IMR-90 (cell line): ENCODE results near the gene TTC8. TPM values are rescaled to one million over a fixed set of nuclear protein-coding genes. Genes with fewer than 3 reads are reported as not detected.

Experiments used
- ATAC-seq: fragments of 200-7000 bp; cut with Tn5 transposase; 2 replicates; pipeline ENCODE4 v1.9.1; 2020; ENCODE audit warnings: low read depth, mild to moderate bottlenecking, moderate library complexity
- BruUV-seq: library from RNA; stranded (reverse); fragments of 400-500 nt; replicated peaks from 2 replicates; lab custom pipeline; 2021; lab: Mats Ljungman, UMichigan
- CTCF ChIA-PET: fragments of 300-600 bp; formaldehyde crosslinking; extraction: SDS; loops from one replicate; lab custom pipeline; 2021; ENCODE audit warnings: antibody characterized with exemption; lab: Yijun Ruan, JAX
- POLR2A ChIA-PET: fragments of 300-600 bp; sonication (Branson Sonifier 250); formaldehyde crosslinking; loops from one replicate; lab custom pipeline; 2022; ENCODE audit warnings: antibody characterized with exemption; ENCODE audit not compliant: unreplicated experiment; lab: Charles Lee
- DNase-seq: peaks from one replicate; pipeline ENCODE4 v3.0.0; 2013
- H2AFZ ChIP-seq: replicated peaks from 2 replicates; pipeline ENCODE3; 2013; ENCODE audit warnings: low read length, mild to moderate bottlenecking; ENCODE audit not compliant: poor library complexity
- H2AK5ac ChIP-seq: 2 replicates; pipeline ENCODE4 v1.6.1; 2013; ENCODE audit warnings: low read depth, low read length, inconsistent platforms
- H2AK9ac ChIP-seq: replicated peaks from 2 replicates; pipeline ENCODE3; 2013; ENCODE audit warnings: mild to moderate bottlenecking, low read depth, low read length, moderate library complexity; ENCODE audit not compliant: poor library complexity
- H2BK120ac ChIP-seq: 2 replicates; pipeline ENCODE4 v1.6.1; 2013; ENCODE audit warnings: low read depth, low read length, inconsistent platforms
- H2BK15ac ChIP-seq: 3 replicates; pipeline ENCODE4 v1.6.1; 2013; ENCODE audit warnings: low read depth, low read length, inconsistent platforms
- H2BK20ac ChIP-seq: 2 replicates; pipeline ENCODE4 v1.6.1; 2013; ENCODE audit warnings: low read depth, mild to moderate bottlenecking, inconsistent platforms, low read length, moderate library complexity
- H2BK5ac ChIP-seq: 2 replicates; pipeline ENCODE4 v1.6.1; 2013; ENCODE audit warnings: mild to moderate bottlenecking, low read depth, low read length, inconsistent platforms; ENCODE audit not compliant: poor library complexity, severe bottlenecking
- H3K14ac ChIP-seq: replicated peaks from 2 replicates; pipeline ENCODE4 v1.6.1; 2013; ENCODE audit warnings: low read depth, low read length, inconsistent platforms
- H3K18ac ChIP-seq: 2 replicates; pipeline ENCODE4 v1.6.1; 2013; ENCODE audit warnings: low read depth, low read length, control low read depth
- H3K23ac ChIP-seq: 2 replicates; pipeline ENCODE4 v1.6.1; 2013; ENCODE audit warnings: low read depth, low read length, inconsistent platforms
- H3K27ac ChIP-seq: 2 replicates; pipeline ENCODE4 v1.5.1; 2013; ENCODE audit warnings: mild to moderate bottlenecking, control low read depth, low read length; ENCODE audit not compliant: insufficient read depth
- H3K27me3 ChIP-seq: 2 replicates; pipeline ENCODE4 v1.6.1; 2013; ENCODE audit warnings: low read length; ENCODE audit not compliant: control insufficient read depth, insufficient read depth
- H3K36me3 ChIP-seq: 2 replicates; pipeline ENCODE4 v1.6.1; 2013; ENCODE audit warnings: low read length, mixed read lengths; ENCODE audit not compliant: control insufficient read depth, insufficient read depth
- H3K4ac ChIP-seq: 2 replicates; pipeline ENCODE4 v1.6.1; 2013; ENCODE audit warnings: low read depth, low read length, inconsistent platforms
- H3K4me1 ChIP-seq: 2 replicates; pipeline ENCODE4 v1.6.1; 2013; ENCODE audit warnings: low read length, mixed read lengths; ENCODE audit not compliant: control insufficient read depth, insufficient read depth
- H3K4me2 ChIP-seq: 2 replicates; pipeline ENCODE4 v1.6.1; 2013; ENCODE audit warnings: low read depth, mild to moderate bottlenecking, control low read depth, low read length, moderate library complexity
- H3K4me3 ChIP-seq: 2 replicates; pipeline ENCODE4 v1.5.1; 2013; ENCODE audit warnings: low read depth, mild to moderate bottlenecking, control low read depth, low read length, moderate library complexity; ENCODE audit not compliant: insufficient read depth
- H3K56ac ChIP-seq: 2 replicates; pipeline ENCODE4 v1.6.1; 2013; ENCODE audit warnings: low read length, inconsistent platforms; ENCODE audit not compliant: insufficient read depth; ENCODE audit errors: extremely low read depth
- H3K79me1 ChIP-seq, 2 experiments: 2 replicates each; pipeline ENCODE4 v1.6.1; 2013; ENCODE audit warnings: low read length in 2 of 2, inconsistent platforms in 1 of 2, low read depth in 1 of 2
- H3K9ac ChIP-seq: 2 replicates; pipeline ENCODE4 v1.6.1; 2013; ENCODE audit warnings: low read depth, low read length, control low read depth
- H3K9me1 ChIP-seq: 2 replicates; pipeline ENCODE4 v1.6.1; 2013; ENCODE audit warnings: low read length, inconsistent platforms; ENCODE audit not compliant: insufficient read depth
- H3K9me3 ChIP-seq: 2 replicates; pipeline ENCODE4 v1.6.1; 2013; ENCODE audit warnings: low read length; ENCODE audit not compliant: control insufficient read depth, insufficient read depth
- H4K20me1 ChIP-seq: 2 replicates; pipeline ENCODE4 v1.6.1; 2013; ENCODE audit warnings: low read length, inconsistent platforms; ENCODE audit not compliant: insufficient read depth
- H4K5ac ChIP-seq: 2 replicates; pipeline ENCODE4 v1.6.1; 2013; ENCODE audit warnings: mild to moderate bottlenecking, low read depth, low read length, control low read depth
- H4K8ac ChIP-seq, 2 experiments: 2 replicates each; pipeline ENCODE4 v1.6.1; 2013; ENCODE audit warnings: low read depth in 2 of 2, low read length in 2 of 2, control low read depth in 1 of 2, inconsistent platforms in 1 of 2
- H4K91ac ChIP-seq: 2 replicates; pipeline ENCODE4 v1.6.1; 2013; ENCODE audit warnings: low read depth, low read length, inconsistent platforms; ENCODE audit not compliant: insufficient read depth
- CHD1 ChIP-seq: IDR thresholded peaks from 2 replicates; pipeline ENCODE4 v1.6.1; 2012; ENCODE audit warnings: low read depth, low read length, improper control_type of control experiment
- CTCF ChIP-seq: conservative IDR thresholded peaks from 2 replicates; pipeline ENCODE4 v1.5.1; 2012; ENCODE audit warnings: mild to moderate bottlenecking, low read depth, low read length, improper control_type of control experiment
- FOS ChIP-seq: fragments of 150-350 bp; IDR thresholded peaks from 2 replicates; pipeline ENCODE4 v1.6.1; 2016; ENCODE audit warnings: low read depth, low read length
- MAFK ChIP-seq: IDR thresholded peaks from 2 replicates; pipeline ENCODE4 v1.6.1; 2012; ENCODE audit warnings: low read depth, low read length, improper control_type of control experiment
- MXI1 ChIP-seq: IDR thresholded peaks from 2 replicates; pipeline ENCODE4 v1.6.1; 2012; ENCODE audit warnings: low read depth, mild to moderate bottlenecking, low read length, moderate library complexity, borderline replicate concordance
- RAD21 ChIP-seq: IDR thresholded peaks from 2 replicates; pipeline ENCODE4 v1.6.1; 2012; ENCODE audit warnings: low read length, improper control_type of control experiment
- SMC3 ChIP-seq: fragments of 150-350 bp; IDR thresholded peaks from 2 replicates; pipeline ENCODE4 v1.6.1; 2016; ENCODE audit warnings: low read depth, mild to moderate bottlenecking, antibody characterized with exemption, low read length, moderate library complexity
- USF2 ChIP-seq: fragments of 150-350 bp; IDR thresholded peaks from 2 replicates; pipeline ENCODE4 v1.6.1; 2017; ENCODE audit warnings: mild to moderate bottlenecking, antibody characterized with exemption, low read length, low read depth
- dilution Hi-C: fragments of 300-500 bp; cut with HindIII; formaldehyde crosslinking; loops from one replicate; pipeline ENCODE4 v1.14.3; 2018; ENCODE audit warnings: low sequenced_read_pairs; ENCODE audit not compliant: unreplicated experiment
- in situ Hi-C: fragments of 300-500 bp; cut with MboI; formaldehyde crosslinking; loops from 3 replicates; pipeline ENCODE4 v1.14.3; 2019; ENCODE audit warnings: low sequenced_read_pairs, inconsistent platforms, mixed read lengths
- intact Hi-C: fragments of 100-400 bp; cut with micrococcal nuclease; formaldehyde crosslinking; loops from 2 replicates; pipeline ENCODE4 v1.10.0; 2022
- polyA plus RNA-seq, 3 experiments: library from polyadenylated mRNA; depleted of rRNA; stranded (reverse); fragments of >200 nt; gene quantifications; 2 replicates each; pipeline ENCODE4 v1.2.3, GENCODE V29; 2012; ENCODE audit warnings: low replicate concordance in 1 of 3
- total RNA-seq: library from RNA; depleted of rRNA; stranded (reverse); fragments of >200 nt; gene quantifications from 2 replicates; pipeline ENCODE4 v1.2.3, GENCODE V29; 2012
- TF ChIP-seq, protein P1 (sequence below): fragments of 150-350 bp; IDR thresholded peaks from 2 replicates; pipeline ENCODE4 v1.6.1; 2016; ENCODE audit warnings: low read depth, mild to moderate bottlenecking, low read length, moderate library complexity, borderline replicate concordance

Gene TTC8
- total and polyA plus RNA-seq, 2 of the 4 experiments (the other 2 are of a cell fraction) = 48.9 to 84.2 TPM

DNA sequence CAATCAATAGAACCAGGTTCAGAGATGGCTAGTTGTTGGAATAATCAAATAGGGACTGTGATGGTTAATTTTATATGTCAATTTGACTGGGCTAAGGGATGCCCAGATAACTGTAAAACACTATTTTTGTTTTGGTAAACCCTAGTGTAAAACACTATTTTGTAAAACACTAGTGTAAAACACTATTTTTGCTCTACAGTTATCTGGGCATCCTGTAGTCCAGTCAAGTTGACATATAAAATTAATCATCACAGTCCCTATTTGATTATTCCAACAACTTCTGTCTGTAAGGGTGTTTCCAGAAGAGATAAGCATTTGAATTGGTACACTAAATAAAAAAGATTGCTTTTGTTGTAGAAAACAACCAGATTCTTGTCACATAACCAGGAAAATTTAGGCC lies 16.1 kb upstream of the TTC8 start:
- H2BK120ac ChIP-seq = no peak overlapping the region
- no TSS peak for BruUV-seq
- H3K9me3 ChIP-seq = peaks cover 2% of the 10 kb centered on the region; the same call in 1 of the 2 replicates
- no peak overlapping the region for H4K8ac ChIP-seq
- POLR2A ChIA-PET = no interaction called here
- no peaks in the 10 kb centered on the region for H3K4me1 ChIP-seq
- H3K27me3 ChIP-seq = no peaks in the 10 kb centered on the region
- no peak overlapping the region for H2BK20ac ChIP-seq
- H3K79me1 ChIP-seq = no peaks in the 10 kb centered on the region
- no peak overlapping the region for H4K91ac ChIP-seq
- no peak for TF ChIP-seq CTCF
- TF ChIP-seq SMC3 = no peak
- TF ChIP-seq USF2 = no peak
- TF ChIP-seq MXI1 = no peak
- TF ChIP-seq RAD21 = no peak
- TF ChIP-seq, protein P1, sequence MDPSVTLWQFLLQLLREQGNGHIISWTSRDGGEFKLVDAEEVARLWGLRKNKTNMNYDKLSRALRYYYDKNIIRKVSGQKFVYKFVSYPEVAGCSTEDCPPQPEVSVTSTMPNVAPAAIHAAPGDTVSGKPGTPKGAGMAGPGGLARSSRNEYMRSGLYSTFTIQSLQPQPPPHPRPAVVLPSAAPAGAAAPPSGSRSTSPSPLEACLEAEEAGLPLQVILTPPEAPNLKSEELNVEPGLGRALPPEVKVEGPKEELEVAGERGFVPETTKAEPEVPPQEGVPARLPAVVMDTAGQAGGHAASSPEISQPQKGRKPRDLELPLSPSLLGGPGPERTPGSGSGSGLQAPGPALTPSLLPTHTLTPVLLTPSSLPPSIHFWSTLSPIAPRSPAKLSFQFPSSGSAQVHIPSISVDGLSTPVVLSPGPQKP = no peak
- TF ChIP-seq MAFK = no peak
- TF ChIP-seq CHD1 = no peak
- TF ChIP-seq FOS = no peak
- ATAC-seq = no peak
- no peak overlapping the region for H3K9ac ChIP-seq
- no peak overlapping the region for H3K56ac ChIP-seq
- dilution Hi-C loops = no loop called here
- H3K14ac ChIP-seq = no peak overlapping the region
- no peak overlapping the region for H2BK5ac ChIP-seq
- no peaks in the 10 kb centered on the region for H3K36me3 ChIP-seq
- no peak overlapping the region for H3K18ac ChIP-seq
- H3K4me2 ChIP-seq = no peak overlapping the region
- intact Hi-C loops = no loop called here
- DNase-seq = no peak
- CTCF ChIA-PET = no interaction called here
- H2AFZ ChIP-seq = no peak overlapping the region
- H2BK15ac ChIP-seq = no peak overlapping the region
- in situ Hi-C loops = no loop called here
- no peaks in the 10 kb centered on the region for H4K20me1 ChIP-seq
- H3K4ac ChIP-seq = no peak overlapping the region
- H4K5ac ChIP-seq = no peak overlapping the region
- H3K9me1 ChIP-seq = no peaks in the 10 kb centered on the region
- no peak overlapping the region for H2AK5ac ChIP-seq
- no peak overlapping the region for H3K23ac ChIP-seq
- H2AK9ac ChIP-seq = no peak overlapping the region
- no peak overlapping the region for H3K27ac ChIP-seq
- no peak overlapping the region for H3K4me3 ChIP-seq
